ENCODE results near the gene DCLRE1B. TPM values are rescaled to one million over a fixed set of nuclear protein-coding genes. Genes with fewer than 3 reads are reported as not detected.

The DCLRE1B gene
- total and polyA plus RNA-seq, 4 donors: 0.82 to 6.6 (median 1.2) TPM

- 96% methylated on average over 6 of the region's 6 CpGs for WGBS
- no peak for DNase-seq (ENCODE audit: low spot score)
These were observed 10.0 kb upstream of the DCLRE1B start for GRCh38 chr1:113895098-113895497.

GRCh38 chr1:113895961-113896360, 9.2 kb upstream of the DCLRE1B start:
- Histone ChIP-seq H3K4me3 (ENCODE audit: low read depth in 1 of 3, low read length in 3 of 3) (no peak overlapping the region), H3K9me3 (ENCODE audit: control insufficient read depth in 4 of 4, low read length in 3 of 4) (no peaks in the 10 kb centered on the region), H3K4me1 (ENCODE audit: control insufficient read depth in 4 of 4, insufficient read depth in 4 of 4, low read length in 3 of 4) (no peaks in the 10 kb centered on the region), H3K36me3 (ENCODE audit: control insufficient read depth in 4 of 4, insufficient read depth in 3 of 4, low read depth in 1 of 4, low read length in 3 of 4) (peaks cover 10 to 42% (median 31%) of the 10 kb centered on the region in 4 donors), H3K9ac (ENCODE audit: low read depth in 1 of 2, low read length in 2 of 2) (no peak overlapping the region), H3K27me3 (ENCODE audit: control insufficient read depth in 4 of 4, insufficient read depth in 4 of 4, low read length in 3 of 4) (no peaks in the 10 kb centered on the region), H3K27ac (ENCODE audit: low read depth in 1 of 2, low read length in 2 of 2) (no peak overlapping the region)
- 95% methylated on average over 8 of the region's 8 CpGs for WGBS
- no peak for DNase-seq (ENCODE audit: low spot score)
- TF ChIP-seq CTCF (IDR thresholded peaks at IDR 0.05; ENCODE audit: low read depth, low read length, missing input control): no peak
- no peak for TF ChIP-seq SP1 (IDR thresholded peaks at IDR 0.05)
- no peak for TF ChIP-seq FOXA1 (IDR thresholded peaks at IDR 0.05)
- no peak for TF ChIP-seq HNF4A (conservative IDR thresholded peaks at IDR 0.05)
- no peak for TF ChIP-seq TAF1 (conservative IDR thresholded peaks at IDR 0.05)
- no peak for TF ChIP-seq JUND (IDR thresholded peaks at IDR 0.05)
- TF ChIP-seq NR2F2 (IDR thresholded peaks at IDR 0.05): no peak
- TF ChIP-seq RXRA (IDR thresholded peaks at IDR 0.05): no peak
- no peak for TF ChIP-seq HNF4G (IDR thresholded peaks at IDR 0.05)
- no peak for TF ChIP-seq ATF3 (IDR thresholded peaks at IDR 0.05)
- TF ChIP-seq MAX (IDR thresholded peaks at IDR 0.05): no peak
- no peak for TF ChIP-seq ZBTB33 (IDR thresholded peaks at IDR 0.05)

More at GRCh38 chr1:113895098-113895497, 10.0 kb upstream of the DCLRE1B start:
- Histone ChIP-seq H3K27ac (ENCODE audit: low read depth in 1 of 2, low read length in 2 of 2) (no peak overlapping the region), H3K4me3 (ENCODE audit: low read depth in 1 of 3, low read length in 3 of 3) (no peak overlapping the region), H3K4me1 (ENCODE audit: control insufficient read depth in 4 of 4, insufficient read depth in 4 of 4, low read length in 3 of 4) (no peaks in the 10 kb centered on the region), H3K9me3 (ENCODE audit: control insufficient read depth in 4 of 4, low read length in 3 of 4) (no peaks in the 10 kb centered on the region), H3K9ac (ENCODE audit: low read depth in 1 of 2, low read length in 2 of 2) (no peak overlapping the region), H3K36me3 (ENCODE audit: control insufficient read depth in 4 of 4, insufficient read depth in 3 of 4, low read depth in 1 of 4, low read length in 3 of 4) (peaks cover 10 to 37% (median 27%) of the 10 kb centered on the region in 4 donors), H3K27me3 (ENCODE audit: control insufficient read depth in 4 of 4, insufficient read depth in 4 of 4, low read length in 3 of 4) (no peaks in the 10 kb centered on the region)
- TF ChIP-seq CTCF (IDR thresholded peaks at IDR 0.05; ENCODE audit: low read depth, low read length, missing input control) (no peak), TAF1 (conservative IDR thresholded peaks at IDR 0.05) (no peak), REST (IDR thresholded peaks at IDR 0.05) (no peak), HNF4G (IDR thresholded peaks at IDR 0.05) (no peak), YY1 (IDR thresholded peaks at IDR 0.05) (no peak), ATF3 (IDR thresholded peaks at IDR 0.05) (no peak)

All from liver (tissue), 9 donors.